ENCODE measurements around the gene ADSL.

ADSL gene

GRCh38 chr22:40328546-40329456 lies 17.5 kb upstream of the ADSL start:
- no peak for DNase-seq

- no peak for DNase-seq
Observed at GRCh38 chr22:40329466-40329865, 16.8 kb upstream of the ADSL start.

GRCh38 chr22:40330086-40330485 lies 16.2 kb upstream of the ADSL start:
- no peak for DNase-seq

- DNase-seq, result no peak
Observed at GRCh38 chr22:40330615-40331014, 15.7 kb upstream of the ADSL start.

DNA sequence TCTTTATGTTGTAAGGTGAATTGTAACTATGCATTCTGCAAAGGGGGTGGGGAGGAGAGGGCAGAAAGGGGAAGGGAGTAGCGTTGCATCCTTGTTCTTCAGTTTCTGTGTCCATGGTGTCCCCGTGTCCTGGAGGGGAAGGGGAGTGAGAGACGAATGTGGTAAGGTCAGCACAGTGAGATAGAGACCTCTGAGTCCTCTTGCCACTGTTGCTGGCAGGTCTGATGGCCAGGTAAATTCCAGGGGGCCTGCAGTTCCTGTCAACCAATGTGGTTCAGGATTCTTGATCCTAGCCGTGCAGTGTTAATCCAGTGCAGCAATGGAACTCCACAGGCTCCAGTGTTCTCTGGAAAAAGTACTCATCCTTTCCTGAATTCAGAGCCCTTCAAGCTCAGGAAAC lies 14.6 kb upstream of the ADSL start:
- no peak for DNase-seq

DNA sequence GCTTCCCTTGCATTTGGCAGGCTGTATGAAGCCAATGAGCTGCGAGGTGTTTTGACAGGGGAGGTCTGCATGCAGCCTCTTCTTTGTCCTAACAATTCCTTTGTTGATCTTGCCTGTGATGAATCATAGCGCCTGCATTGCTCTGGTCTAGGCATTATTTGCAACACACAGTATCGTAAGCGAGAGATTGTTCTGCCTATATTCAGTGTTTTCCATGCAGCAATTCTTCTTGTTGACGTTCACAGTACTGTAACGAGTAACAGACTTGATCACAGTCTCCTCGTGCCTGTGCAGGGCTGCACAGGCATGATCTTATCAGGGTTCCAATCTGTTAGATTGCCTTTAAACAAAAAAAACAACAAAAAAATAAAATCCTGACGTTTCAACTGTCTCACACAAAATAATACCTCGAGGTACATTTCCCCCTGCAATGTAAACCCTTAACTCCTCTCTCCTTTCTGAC lies 13.9 kb upstream of the ADSL start:
- no peak for DNase-seq

GRCh38 chr22:40334060-40334459 lies 12.2 kb upstream of the ADSL start:
- no peak for DNase-seq

DNA sequence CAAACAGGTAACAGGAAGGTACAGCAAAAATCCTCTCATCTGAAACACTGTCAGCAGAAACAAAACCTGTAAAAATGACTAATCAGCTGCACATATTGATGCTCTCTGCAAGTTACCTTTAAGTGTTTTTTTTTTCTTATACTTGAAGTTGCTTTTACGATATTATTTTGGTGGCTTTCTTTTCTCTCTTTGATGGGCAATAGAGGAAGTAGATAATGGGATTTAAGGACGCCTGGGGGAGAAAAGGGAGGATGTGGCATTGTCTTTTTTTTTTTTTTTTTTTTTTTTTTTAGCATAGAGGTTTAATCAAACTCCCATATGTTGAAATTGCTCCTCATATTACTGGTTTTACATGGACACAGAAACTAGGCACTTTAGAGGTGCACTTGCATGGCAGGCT lies 11.4 kb upstream of the ADSL start:
- DNase-seq, result no peak

GRCh38 chr22:40335358-40335757 lies 10.9 kb upstream of the ADSL start:
- no peak for DNase-seq

GRCh38 chr22:40340044-40340443 lies 6.3 kb upstream of the ADSL start:
- no peak for DNase-seq

DNA sequence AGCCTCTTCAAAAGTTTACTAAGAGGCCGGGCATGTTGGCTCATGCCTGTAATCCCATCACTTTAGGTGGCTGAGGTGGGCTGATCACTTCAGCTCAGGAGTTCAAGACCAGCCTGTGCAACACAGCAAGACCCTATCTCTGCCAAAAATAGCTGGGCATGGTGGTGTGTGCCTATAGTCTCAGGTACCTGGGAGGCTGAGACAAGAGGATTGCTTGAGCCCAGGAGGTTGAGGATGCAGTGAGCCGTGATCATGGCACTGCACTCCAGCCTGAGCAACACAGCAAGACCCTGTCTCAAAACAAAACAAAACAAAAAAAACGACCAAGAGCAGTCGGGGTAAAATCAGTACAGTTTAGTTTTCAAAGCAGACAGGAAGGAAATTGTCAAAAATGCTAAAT lies 4.7 kb upstream of the ADSL start:
- DNase-seq, result no peak

DNA sequence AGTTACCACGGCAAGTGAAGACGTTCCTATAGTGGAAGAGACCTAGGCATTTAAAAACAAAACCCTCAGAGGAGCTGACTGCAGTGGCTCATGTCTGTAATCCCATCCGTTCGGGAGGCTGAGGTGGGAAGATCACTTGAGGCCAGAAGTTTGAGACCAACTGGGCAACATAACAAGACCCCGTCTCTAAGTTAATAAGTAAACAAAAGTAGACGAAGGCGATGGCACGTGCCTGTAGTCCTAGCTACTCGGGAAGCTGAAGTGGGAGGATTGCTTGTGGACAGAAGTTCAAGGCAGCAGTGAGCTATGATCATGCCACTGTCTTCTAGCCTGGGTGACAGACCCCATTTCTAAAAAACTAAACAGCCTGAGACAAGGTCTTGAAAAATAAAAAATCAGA lies 3.8 kb upstream of the ADSL start:
- DNase-seq, result no peak

GRCh38 chr22:40345271-40345670 lies 1.0 kb upstream of the ADSL start:
- DNase-seq, result no peak

- no peak for DNase-seq
Observed at GRCh38 chr22:40345815-40346184, 500 bp upstream of the ADSL start.

GRCh38 chr22:40347300-40347699 lies 1.0 kb downstream of the ADSL start:
- no peak for DNase-seq

DNA sequence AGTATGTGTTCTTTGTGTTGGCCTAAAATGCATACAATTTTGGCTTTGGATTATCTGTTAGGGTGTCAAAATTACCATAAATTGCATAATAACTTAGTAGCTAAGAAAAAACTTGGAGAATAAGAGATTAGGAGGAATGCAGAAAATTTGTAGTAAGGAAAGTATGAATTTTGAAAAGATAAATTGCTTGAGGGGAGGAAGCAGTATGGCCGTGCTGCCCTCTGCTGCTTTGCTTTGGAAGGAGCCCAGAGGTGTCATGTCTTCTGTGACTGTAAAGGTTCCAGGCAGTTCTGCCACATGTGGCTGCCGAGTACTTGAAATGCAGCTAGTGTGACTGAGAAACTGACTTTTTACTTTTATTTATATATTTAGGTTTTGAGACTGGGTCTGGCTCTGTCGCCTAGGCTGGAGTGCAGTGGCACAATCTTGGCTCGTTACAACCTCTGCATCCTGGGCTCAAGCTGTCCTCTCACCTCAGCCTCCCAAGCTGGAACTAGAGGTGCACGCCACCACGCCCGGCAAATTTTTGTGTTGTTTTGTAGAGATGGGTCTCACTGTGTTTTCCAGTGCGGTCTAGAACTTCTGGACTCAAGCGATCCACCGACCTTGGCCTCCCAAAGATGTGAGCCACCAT lies 1.8 kb downstream of the ADSL start:
- DNase-seq, result peak; percentile 64

DNA sequence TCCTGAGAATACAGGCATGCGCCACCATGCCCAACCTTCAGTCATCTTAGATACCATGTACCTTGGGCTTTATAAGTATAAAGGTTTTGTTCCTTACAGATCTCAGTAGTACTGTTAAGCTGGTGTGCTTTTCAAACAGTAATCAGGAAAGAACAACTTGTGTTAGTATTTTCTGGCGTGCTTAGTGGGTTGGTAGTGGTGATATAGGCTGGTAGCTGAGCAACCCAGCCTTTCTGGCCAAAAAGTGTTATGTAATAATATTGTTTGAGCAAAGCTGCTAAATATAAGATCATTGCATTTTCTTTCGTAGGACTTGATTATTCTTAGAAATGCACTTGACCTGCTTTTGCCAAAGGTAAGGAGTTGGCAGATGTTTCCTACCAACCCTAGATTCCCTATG lies 6.5 kb downstream of the ADSL start:
- no peak for DNase-seq

DNA sequence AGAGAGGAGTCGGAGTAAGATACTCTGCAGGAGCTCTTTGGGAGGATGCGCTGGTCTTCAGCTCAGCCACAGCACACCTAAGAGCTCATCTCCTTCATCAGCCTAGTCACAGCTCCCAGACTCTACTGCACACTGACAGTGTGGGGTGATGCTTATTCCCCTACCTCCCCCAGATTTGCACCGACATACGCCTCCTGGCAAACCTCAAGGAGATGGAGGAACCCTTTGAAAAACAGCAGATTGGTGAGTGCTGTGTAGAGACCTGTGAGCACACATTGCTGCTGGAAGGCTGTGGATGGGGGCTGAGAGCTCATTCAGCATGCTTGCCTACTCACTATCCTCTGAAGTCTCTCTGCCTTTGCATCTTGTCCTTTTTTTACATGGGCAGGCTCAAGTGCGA lies 14.8 kb downstream of the ADSL start:
- no peak for DNase-seq

- no peak for DNase-seq
Observed at GRCh38 chr22:40363059-40363458, 16.8 kb downstream of the ADSL start.

DNA sequence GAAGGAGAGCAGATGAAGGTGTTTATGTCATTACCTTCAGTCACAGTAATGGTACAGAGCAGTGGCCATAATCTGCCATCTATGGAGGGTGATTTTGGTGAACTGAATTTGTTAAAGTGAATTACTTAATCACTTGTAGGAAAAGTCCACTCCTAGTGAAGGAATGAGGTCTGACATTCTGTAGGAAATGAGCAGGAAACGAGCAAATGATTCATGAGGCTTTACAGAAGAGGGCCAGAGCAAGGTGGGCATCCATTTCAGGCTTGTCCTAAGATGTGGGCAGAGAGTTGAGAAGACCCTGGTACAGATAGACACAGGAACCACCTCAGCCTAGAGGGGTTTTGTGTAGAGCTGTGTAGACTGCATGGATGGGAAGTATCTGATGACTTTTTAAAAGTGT lies 18.1 kb downstream of the ADSL start:
- no peak for DNase-seq

DNA sequence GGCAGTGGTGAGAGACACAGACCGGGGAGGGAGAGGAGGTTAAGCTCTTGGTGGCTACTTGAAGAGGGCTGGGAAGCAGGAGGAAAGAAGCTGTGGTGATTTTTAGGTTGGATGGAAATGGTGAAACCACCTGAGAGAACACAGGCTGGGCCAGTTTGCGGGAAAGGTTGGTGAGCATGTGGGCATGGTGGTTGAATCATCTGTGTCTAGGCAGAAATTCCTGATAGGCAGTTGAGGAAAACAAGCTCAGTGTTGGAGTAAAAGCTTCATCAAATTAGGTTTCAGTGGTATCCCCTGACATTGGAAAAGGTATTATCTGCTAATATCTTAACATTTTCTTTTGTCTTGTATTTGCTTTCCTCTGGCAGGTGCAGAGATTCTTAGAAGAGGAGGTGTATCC lies 19.8 kb downstream of the ADSL start:
- DNase-seq, result no peak

DNA sequence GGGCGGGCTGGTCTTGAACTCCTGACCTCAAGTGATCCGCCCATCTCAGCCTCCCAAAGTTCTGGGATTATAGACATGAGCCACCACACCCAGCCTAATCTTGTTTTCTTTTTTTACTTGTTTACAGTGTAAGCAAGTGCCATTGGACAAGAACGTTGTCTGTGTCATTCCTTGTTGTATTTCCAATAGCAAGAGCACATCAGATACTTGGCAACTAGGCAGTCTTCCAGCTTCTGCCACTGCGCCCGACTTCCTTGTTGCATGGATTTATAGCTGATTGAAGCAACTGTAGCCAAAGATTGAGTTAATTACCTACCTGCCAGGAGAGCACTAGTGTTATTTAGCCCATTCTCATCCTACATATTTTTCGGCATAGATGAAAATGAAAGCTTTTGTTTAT lies 21.0 kb downstream of the ADSL start:
- no peak for DNase-seq

DNA sequence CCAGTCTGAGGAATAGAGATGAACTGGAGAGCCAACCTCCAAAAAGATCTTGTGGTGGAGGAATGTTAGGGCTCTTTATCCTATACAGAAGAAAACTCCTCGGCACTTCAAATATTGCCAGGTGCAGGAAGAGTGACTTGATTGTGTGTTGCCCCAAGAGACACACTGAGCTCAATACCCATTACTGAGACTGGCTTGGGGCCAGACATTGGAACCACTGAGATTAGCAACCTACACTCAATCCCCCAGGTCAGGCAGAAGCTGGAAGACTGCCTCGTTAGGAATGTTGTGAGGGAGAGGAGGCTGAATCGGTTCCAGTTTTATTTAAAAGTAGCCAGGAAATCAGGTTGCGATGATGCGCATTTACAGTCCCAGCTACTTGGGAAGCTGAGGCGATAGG lies 21.7 kb downstream of the ADSL start:
- no peak for DNase-seq

GRCh38 chr22:40368836-40369235 lies 22.5 kb downstream of the ADSL start:
- DNase-seq, result no peak

GRCh38 chr22:40374567-40374966 lies 28.3 kb downstream of the ADSL start:
- no peak for DNase-seq

All from eye (tissue), 1 donor.